HepG2 (cell line): ENCODE data around the gene LACTBL1. TPM values are rescaled to one million over a fixed set of nuclear protein-coding genes. Genes with fewer than 3 reads are reported as not detected.

ENCODE experiments used
- ARID5B ChIP-seq: IDR thresholded peaks from 2 replicates; pipeline ENCODE4 v1.4.0; 2020; ENCODE audit warnings: mild to moderate bottlenecking, missing genetic modification reagents
- GLMP ChIP-seq: sonication (generic); formaldehyde crosslinking; IDR thresholded peaks from 2 replicates; pipeline ENCODE4 v1.9.0; 2021; ENCODE audit warnings: missing genetic modification reagents, mild to moderate bottlenecking, borderline replicate concordance
- HNRNPK ChIP-seq: fragments of 200-400 bp; formaldehyde crosslinking; IDR thresholded peaks from 2 replicates; pipeline ENCODE4 v1.6.1; 2018; ENCODE audit warnings: low read length, low read depth, moderate library complexity, mild to moderate bottlenecking; ENCODE audit not compliant: poor library complexity, severe bottlenecking
- RERE ChIP-seq: IDR thresholded peaks from 2 replicates; pipeline ENCODE4 v1.6.1; 2016; ENCODE audit warnings: low read depth, missing genetic modification reagents, missing compliant biosample characterization
- SRY ChIP-seq: sonication (generic); formaldehyde crosslinking; IDR thresholded peaks from 2 replicates; pipeline ENCODE4 v1.8.0; 2022; ENCODE audit warnings: mild to moderate bottlenecking, missing genetic modification reagents
- ZNF562 ChIP-seq: sonication (generic); formaldehyde crosslinking; IDR thresholded peaks from 2 replicates; pipeline ENCODE4 v1.8.0; 2022; ENCODE audit warnings: missing genetic modification reagents, borderline replicate concordance
- ZNF724P ChIP-seq: sonication (generic); formaldehyde crosslinking; IDR thresholded peaks from 2 replicates; pipeline ENCODE4 v1.8.0; 2022; ENCODE audit warnings: missing genetic modification reagents, borderline replicate concordance
- polyA plus RNA-seq, 8 experiments: library from polyadenylated mRNA; depleted of rRNA in 3 of 8; stranded (reverse) in 7 of 8; unstranded in 1 of 8; fragments of >200 nt; fragmentation: Illumina TruSeq in 4 of 8; extraction: Trizol in 4 of 8; gene quantifications; 2 replicates each; pipeline versions ENCODE4 v1.2.1 to v1.2.3, GENCODE V29; 2011 to 2016; ENCODE audit warnings: low read depth in 4 of 8, missing spikeins in 1 of 8, mixed read lengths in 1 of 8; ENCODE audit not compliant: insufficient read depth in 1 of 8
- total RNA-seq, 5 experiments: library from RNA; depleted of rRNA; stranded (reverse); fragments of >200 nt; fragmentation: Illumina TruSeq; extraction: Trizol; gene quantifications; 2 replicates each; pipeline ENCODE4 v1.2.3, GENCODE V29; 2016; ENCODE audit warnings: low read depth in 1 of 5
- TF ChIP-seq, protein P1 (sequence below): IDR thresholded peaks from 2 replicates; pipeline ENCODE4 v1.6.1; 2012; ENCODE audit warnings: low read length, improper control_type of control experiment
- TF ChIP-seq, protein P2 (sequence below): sonication (generic); formaldehyde crosslinking; IDR thresholded peaks from 2 replicates; pipeline ENCODE4 v1.5.1; 2020; ENCODE audit warnings: mild to moderate bottlenecking, missing genetic modification reagents

LACTBL1 gene
- total and polyA plus RNA-seq, 2 of the 13 experiments (the other 11 are each of a cell fraction or from before 2014, with no cell fraction given): 0.12 to 1.3 TPM

DNA sequence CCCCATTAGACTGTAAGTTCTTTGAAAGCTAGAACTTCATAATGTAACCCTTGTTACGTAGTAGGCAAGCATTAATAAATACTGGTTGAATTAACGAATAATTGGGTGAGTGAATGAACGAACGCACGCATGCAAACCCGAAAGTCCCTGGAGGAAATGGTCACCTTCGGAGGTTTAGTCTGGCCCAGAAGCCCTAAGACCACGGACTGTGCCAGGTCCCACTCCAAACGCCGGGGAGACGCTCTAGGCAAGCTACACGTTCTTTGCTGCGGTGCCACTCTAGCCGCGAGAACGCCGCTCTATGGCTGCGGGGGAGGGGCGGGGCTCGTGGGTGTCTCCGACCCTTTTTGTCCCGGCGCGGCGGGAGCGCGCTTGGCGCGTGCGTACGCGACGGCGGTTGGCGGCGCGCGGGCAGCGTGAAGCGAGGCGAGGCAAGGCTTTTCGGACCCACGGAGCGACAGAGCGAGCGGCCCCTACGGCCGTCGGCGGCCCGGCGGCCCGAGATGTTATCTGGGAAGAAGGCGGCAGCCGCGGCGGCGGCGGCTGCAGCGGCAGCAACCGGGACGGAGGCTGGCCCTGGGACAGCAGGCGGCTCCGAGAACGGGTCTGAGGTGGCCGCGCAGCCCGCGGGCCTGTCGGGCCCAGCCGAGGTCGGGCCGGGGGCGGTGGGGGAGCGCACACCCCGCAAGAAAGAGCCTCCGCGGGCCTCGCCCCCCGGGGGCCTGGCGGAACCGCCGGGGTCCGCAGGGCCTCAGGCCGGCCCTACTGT lies 46.6 kb upstream of the LACTBL1 start, which contains the start of gene KDM1A (continued):
- TF ChIP-seq, protein P1, sequence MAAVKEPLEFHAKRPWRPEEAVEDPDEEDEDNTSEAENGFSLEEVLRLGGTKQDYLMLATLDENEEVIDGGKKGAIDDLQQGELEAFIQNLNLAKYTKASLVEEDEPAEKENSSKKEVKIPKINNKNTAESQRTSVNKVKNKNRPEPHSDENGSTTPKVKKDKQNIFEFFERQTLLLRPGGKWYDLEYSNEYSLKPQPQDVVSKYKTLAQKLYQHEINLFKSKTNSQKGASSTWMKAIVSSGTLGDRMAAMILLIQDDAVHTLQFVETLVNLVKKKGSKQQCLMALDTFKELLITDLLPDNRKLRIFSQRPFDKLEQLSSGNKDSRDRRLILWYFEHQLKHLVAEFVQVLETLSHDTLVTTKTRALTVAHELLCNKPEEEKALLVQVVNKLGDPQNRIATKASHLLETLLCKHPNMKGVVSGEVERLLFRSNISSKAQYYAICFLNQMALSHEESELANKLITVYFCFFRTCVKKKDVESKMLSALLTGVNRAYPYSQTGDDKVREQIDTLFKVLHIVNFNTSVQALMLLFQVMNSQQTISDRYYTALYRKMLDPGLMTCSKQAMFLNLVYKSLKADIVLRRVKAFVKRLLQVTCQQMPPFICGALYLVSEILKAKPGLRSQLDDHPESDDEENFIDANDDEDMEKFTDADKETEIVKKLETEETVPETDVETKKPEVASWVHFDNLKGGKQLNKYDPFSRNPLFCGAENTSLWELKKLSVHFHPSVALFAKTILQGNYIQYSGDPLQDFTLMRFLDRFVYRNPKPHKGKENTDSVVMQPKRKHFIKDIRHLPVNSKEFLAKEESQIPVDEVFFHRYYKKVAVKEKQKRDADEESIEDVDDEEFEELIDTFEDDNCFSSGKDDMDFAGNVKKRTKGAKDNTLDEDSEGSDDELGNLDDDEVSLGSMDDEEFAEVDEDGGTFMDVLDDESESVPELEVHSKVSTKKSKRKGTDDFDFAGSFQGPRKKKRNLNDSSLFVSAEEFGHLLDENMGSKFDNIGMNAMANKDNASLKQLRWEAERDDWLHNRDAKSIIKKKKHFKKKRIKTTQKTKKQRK: no peak
- TF ChIP-seq, protein P2, sequence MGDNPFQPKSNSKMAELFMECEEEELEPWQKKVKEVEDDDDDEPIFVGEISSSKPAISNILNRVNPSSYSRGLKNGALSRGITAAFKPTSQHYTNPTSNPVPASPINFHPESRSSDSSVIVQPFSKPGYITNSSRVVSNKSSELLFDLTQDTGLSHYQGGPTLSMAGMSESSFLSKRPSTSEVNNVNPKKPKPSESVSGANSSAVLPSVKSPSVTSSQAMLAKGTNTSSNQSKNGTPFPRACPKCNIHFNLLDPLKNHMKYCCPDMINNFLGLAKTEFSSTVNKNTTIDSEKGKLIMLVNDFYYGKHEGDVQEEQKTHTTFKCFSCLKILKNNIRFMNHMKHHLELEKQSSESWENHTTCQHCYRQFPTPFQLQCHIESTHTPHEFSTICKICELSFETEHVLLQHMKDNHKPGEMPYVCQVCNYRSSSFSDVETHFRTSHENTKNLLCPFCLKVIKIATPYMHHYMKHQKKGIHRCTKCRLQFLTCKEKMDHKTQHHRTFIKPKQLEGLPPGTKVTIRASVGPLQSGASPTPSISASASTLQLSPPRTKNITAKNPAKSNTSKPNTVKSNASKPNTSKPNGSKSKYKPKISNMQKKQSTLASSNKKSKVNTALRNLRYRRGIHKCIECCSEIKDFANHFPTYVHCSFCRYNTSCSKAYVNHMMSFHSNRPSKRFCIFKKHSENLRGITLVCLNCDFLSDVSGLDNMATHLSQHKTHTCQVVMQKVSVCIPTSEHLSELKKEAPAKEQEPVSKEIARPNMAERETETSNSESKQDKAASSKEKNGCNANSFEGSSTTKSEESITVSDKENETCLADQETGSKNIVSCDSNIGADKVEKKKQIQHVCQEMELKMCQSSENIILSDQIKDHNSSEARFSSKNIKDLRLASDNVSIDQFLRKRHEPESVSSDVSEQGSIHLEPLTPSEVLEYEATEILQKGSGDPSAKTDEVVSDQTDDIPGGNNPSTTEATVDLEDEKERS (CRISPR knock-in tag): peak; percentile 54; the same call in 1 of the 2 replicates
- TF ChIP-seq ZNF724P (CRISPR knock-in tag) (peak; percentile 71; the same call in 1 of the 2 replicates), RERE (CRISPR knock-in tag) (peak; percentile 64; the same call in 1 of the 2 replicates), ARID5B (CRISPR knock-in tag) (peak; percentile 83), SRY (CRISPR knock-in tag) (peak; percentile 77; the same call in 1 of the 2 replicates), ZNF562 (CRISPR knock-in tag) (no peak; the same call in 1 of the 2 replicates), HNRNPK (no peak), GLMP (CRISPR knock-in tag) (no peak; the same call in 1 of the 2 replicates)
